Panc1 (cell line): ENCODE measurements around the gene AVL9. TPM values are rescaled to one million over a fixed set of nuclear protein-coding genes. Genes with fewer than 3 reads are reported as not detected.

Experiments
- ATAC-seq: fragments of 200-7000 bp; cut with Tn5 transposase; 2 replicates; pipeline ENCODE4 v1.9.1; 2020; ENCODE audit warnings: mild to moderate bottlenecking, moderate library complexity
- BruUV-seq: library from RNA; stranded (reverse); fragments of 400-500 nt; replicated peaks from 2 replicates; lab custom pipeline; 2021; lab: Mats Ljungman, UMichigan
- CTCF ChIA-PET: fragments of 300-600 bp; sonication (Branson Sonifier 250); formaldehyde crosslinking; loops from one replicate; lab custom pipeline; 2022; ENCODE audit warnings: antibody characterized with exemption; lab: Charles Lee
- POLR2A ChIA-PET: fragments of 300-600 bp; sonication (Branson Sonifier 250); formaldehyde crosslinking; loops from one replicate; lab custom pipeline; 2022; ENCODE audit warnings: antibody characterized with exemption; lab: Charles Lee
- DNase-seq: peaks from one replicate; pipeline ENCODE4 v3.0.0-alpha.2; 2010; ENCODE audit warnings: low read depth, low spot score
- H3K27ac ChIP-seq: 2 replicates; pipeline ENCODE4 v1.5.1; 2011; ENCODE audit warnings: mild to moderate bottlenecking, low read length, inconsistent platforms
- H3K27me3 ChIP-seq: fragments of 200-500 bp; sonication (Bioruptor generic); 2 replicates; pipeline ENCODE4 v1.6.0; 2014; ENCODE audit warnings: low read length, inconsistent platforms; ENCODE audit not compliant: control insufficient read depth, insufficient read depth
- H3K36me3 ChIP-seq: fragments of 200-500 bp; sonication (Bioruptor generic); 2 replicates; pipeline ENCODE4 v1.5.1; 2014; ENCODE audit warnings: inconsistent platforms, mild to moderate bottlenecking, low read length, moderate library complexity; ENCODE audit not compliant: control insufficient read depth, insufficient read depth
- H3K4me1 ChIP-seq: 2 replicates; pipeline ENCODE4 v1.5.1; 2011; ENCODE audit warnings: inconsistent platforms, mild to moderate bottlenecking, low read length, moderate library complexity; ENCODE audit not compliant: control insufficient read depth, insufficient read depth
- H3K4me3 ChIP-seq, 2 experiments: 2 replicates each; pipeline ENCODE4 v1.5.1; 2011 to 2012; ENCODE audit warnings: low read depth in 2 of 2, low read length in 2 of 2, mild to moderate bottlenecking in 2 of 2, inconsistent platforms in 1 of 2, moderate library complexity in 1 of 2
- H3K9me3 ChIP-seq: fragments of 200-500 bp; sonication (Bioruptor generic); 2 replicates; pipeline ENCODE4 v1.5.1; 2014; ENCODE audit warnings: low read depth, mild to moderate bottlenecking, inconsistent platforms, low read length, moderate library complexity; ENCODE audit not compliant: control insufficient read depth, insufficient read depth
- CTCF ChIP-seq: fragments of 450-650 bp; IDR thresholded peaks from 2 replicates; pipeline ENCODE4 v1.5.1; 2017; ENCODE audit warnings: mild to moderate bottlenecking
- POLR2AphosphoS5 ChIP-seq: IDR thresholded peaks from 2 replicates; pipeline ENCODE4 v1.6.1; 2012; ENCODE audit warnings: mild to moderate bottlenecking, low read depth, low read length, moderate library complexity
- REST ChIP-seq, 2 experiments: IDR thresholded peaks; 2 replicates each; pipeline ENCODE4 v1.6.1; 2011 to 2012; ENCODE audit warnings: low read depth in 2 of 2, control low read depth in 1 of 2, low read length in 1 of 2, mild to moderate bottlenecking in 1 of 2, moderate library complexity in 1 of 2; ENCODE audit not compliant: insufficient read depth in 1 of 2
- SIN3A ChIP-seq: IDR thresholded peaks from 2 replicates; pipeline ENCODE4 v1.6.1; 2012; ENCODE audit warnings: low read depth, mild to moderate bottlenecking, low read length, moderate library complexity, borderline replicate concordance; ENCODE audit not compliant: insufficient read depth
- TCF7L2 ChIP-seq: IDR thresholded peaks from 2 replicates; pipeline ENCODE4 v1.6.1; 2011; ENCODE audit warnings: mild to moderate bottlenecking, low read depth, low read length, inconsistent platforms
- in situ Hi-C: cut with HindIII; loops from 2 replicates; pipeline ENCODE4 v1.10.0; 2016; ENCODE audit warnings: low sequenced_read_pairs, low pct_unique_long_range_greater_than_20kb
- intact Hi-C: fragments of 100-400 bp; cut with micrococcal nuclease; formaldehyde crosslinking; loops from one replicate; pipeline ENCODE4 v1.10.0; 2022; ENCODE audit not compliant: unreplicated experiment
- total RNA-seq: library from RNA; stranded (reverse); gene quantifications from one replicate; pipeline ENCODE4 v1.2.1, GENCODE V29; 2021; ENCODE audit not compliant: unreplicated experiment

Gene AVL9
- total RNA-seq, 1 experiment from 2014 or later, result 66.6 TPM

DNA sequence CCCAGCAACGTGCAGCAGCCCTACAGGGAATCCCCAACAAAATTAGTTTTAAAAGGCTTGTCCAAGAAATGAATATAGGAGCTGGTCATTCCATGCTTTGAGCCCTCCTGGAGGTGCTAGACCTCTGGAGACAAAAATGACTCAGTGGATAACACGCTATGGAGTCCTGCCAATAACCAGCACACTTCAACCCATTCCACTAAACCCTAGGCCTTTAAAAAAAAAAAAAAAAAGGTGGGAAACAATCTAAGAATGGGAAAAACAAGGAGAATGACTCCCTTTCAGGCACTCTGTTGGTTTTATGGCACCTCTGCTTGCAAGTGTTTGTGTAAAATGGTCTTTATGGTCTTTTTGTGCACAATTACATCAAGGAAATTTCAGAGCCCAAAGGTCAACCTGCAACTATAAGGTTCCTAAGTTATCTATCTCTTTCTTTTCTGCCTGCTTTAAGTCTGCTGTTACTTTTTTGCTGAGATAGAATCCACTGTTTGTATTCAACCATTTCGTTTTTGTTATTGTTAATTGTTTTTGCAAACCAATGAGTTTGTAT lies 21.3 kb downstream of the AVL9 start:
- Histone ChIP-seq H3K4me3 (no peak overlapping the region), H3K27me3 (no peaks in the 10 kb centered on the region), H3K36me3 (no peaks in the 10 kb centered on the region), H3K4me1 (no peaks in the 10 kb centered on the region), H3K9me3 (peaks cover 48% of the 10 kb centered on the region), H3K27ac (no peak overlapping the region)
- ChIA-PET CTCF (no interaction called here), POLR2A (interaction anchor here (0.6 kb wide), 1 partner anchor 8 kb away, joined by 5 read pairs; no protein-coding TSS in a partner anchor)
- DNase-seq (no peak), ATAC-seq (no peak)
- intact Hi-C loops (no loop called here), in situ Hi-C loops (no loop called here)
- no peak for TF ChIP-seq POLR2AphosphoS5
- no peak for TF ChIP-seq CTCF
- TF ChIP-seq TCF7L2, result no peak
- TF ChIP-seq SIN3A, result no peak
- no peak for TF ChIP-seq REST (IDR thresholded peaks at IDR 0.05; ENCODE audit: insufficient read depth in 1 of 2, low read depth in 2 of 2, low read length in 1 of 2)
- no TSS peak for BruUV-seq

DNA sequence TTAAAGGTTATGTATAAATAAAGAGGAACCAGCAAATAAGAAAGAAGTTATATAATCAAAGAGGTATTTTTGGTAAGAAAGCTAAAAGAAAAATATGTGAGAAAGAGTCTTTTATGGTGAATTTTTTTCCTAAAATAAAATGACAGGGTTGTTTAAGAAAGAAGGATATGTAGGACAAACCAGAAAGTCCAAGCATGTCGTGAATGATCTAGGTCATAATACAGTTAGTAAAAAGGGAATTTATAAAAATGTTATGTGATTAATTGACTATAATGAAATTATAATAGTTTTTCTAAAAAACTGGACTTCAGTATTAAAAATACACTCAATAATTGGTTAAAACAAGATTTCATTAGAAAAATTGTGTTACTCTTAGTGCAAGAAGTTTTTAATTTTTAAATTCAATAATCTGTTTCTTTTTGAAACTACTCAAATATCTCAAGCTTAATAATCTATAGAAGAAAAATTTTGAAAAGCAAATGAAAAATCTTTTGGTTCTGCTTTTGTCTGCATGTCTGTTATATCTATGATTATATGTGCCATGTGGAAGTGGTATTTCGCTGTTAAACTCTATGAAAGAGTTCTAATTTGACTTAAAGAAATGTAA lies 23.3 kb downstream of the AVL9 start:
- H3K27ac ChIP-seq, result no peak overlapping the region
- H3K4me1 ChIP-seq, result no peaks in the 10 kb centered on the region
- DNase-seq (no peak), ATAC-seq (no peak)
- CTCF ChIA-PET, result no interaction called here
- in situ Hi-C loops, result no loop called here
- no peaks in the 10 kb centered on the region for H3K27me3 ChIP-seq
- intact Hi-C loops, result no loop called here
- POLR2A ChIA-PET, result no interaction called here
- BruUV-seq, result no TSS peak
- no peaks in the 10 kb centered on the region for H3K36me3 ChIP-seq
- H3K9me3 ChIP-seq, result peaks cover 48% of the 10 kb centered on the region
- TF ChIP-seq TCF7L2 (no peak), SIN3A (no peak), POLR2AphosphoS5 (no peak), CTCF (no peak), REST (IDR thresholded peaks at IDR 0.05; ENCODE audit: insufficient read depth in 1 of 2, low read depth in 2 of 2, low read length in 1 of 2) (no peak)
- no peak overlapping the region for H3K4me3 ChIP-seq
